HCT116 (cell line): ENCODE measurements around the gene STARD4. TPM values are rescaled to one million over a fixed set of nuclear protein-coding genes. Genes with fewer than 3 reads are reported as not detected.

Source experiments
- ATAC-seq: fragments of 200-7000 bp; cut with Tn5 transposase; 2 replicates; pipeline ENCODE4 v1.9.1; 2020; ENCODE audit warnings: mild to moderate bottlenecking, moderate library complexity
- BruUV-seq: library from RNA; stranded (reverse); fragments of 400-500 nt; replicated peaks from 2 replicates; lab custom pipeline; 2021; lab: Mats Ljungman, UMichigan
- CTCF ChIA-PET: fragments of 300-600 bp; sonication (Branson Sonifier 250); formaldehyde crosslinking; loops from one replicate; lab custom pipeline; 2021; ENCODE audit warnings: antibody characterized with exemption; lab: Charles Lee
- POLR2A ChIA-PET: fragments of 300-600, 350-600 bp; sonication (Branson Sonifier 250); formaldehyde crosslinking; loops from one replicate; lab custom pipeline; 2021; ENCODE audit warnings: antibody characterized with exemption; lab: Charles Lee
- RAD21 ChIA-PET, 2 experiments: fragments of 300-600 bp; sonication (Branson Sonifier 250); formaldehyde crosslinking; loops; one replicate each; lab custom pipeline; 2023; ENCODE audit warnings: low total read pairs in 2 of 2; ENCODE audit not compliant: uncharacterized antibody in 2 of 2, unreplicated experiment in 2 of 2, low non-redundant PET in 1 of 2; lab: Charles Lee
- DNase-seq: peaks from one replicate; pipeline ENCODE4 v3.0.0-alpha.2; 2010; ENCODE audit warnings: low read depth, low spot score
- H2AFZ ChIP-seq: fragments of 200-600 bp; shearing (Covaris generic), sonication (generic); 2 replicates; pipeline ENCODE4 v1.6.1; 2017; ENCODE audit warnings: low read depth, mixed run types, mixed read lengths, antibody characterized with exemption, low read length; ENCODE audit not compliant: poor library complexity, severe bottlenecking
- H3K27ac ChIP-seq: 2 replicates; pipeline ENCODE4 v1.5.1; 2012; ENCODE audit warnings: low read depth, low read length
- H3K27me3 ChIP-seq: fragments of 200-600 bp; sonication (generic); 2 replicates; pipeline ENCODE4 v1.6.1; 2016; ENCODE audit warnings: mixed run types, low read length, mixed read lengths; ENCODE audit not compliant: insufficient read depth
- H3K36me3 ChIP-seq, 2 experiments: fragments of 200-500 bp in 1 of 2; fragments of 200-600 bp in 1 of 2; sonication (Bioruptor generic) in 1 of 2; sonication (generic) in 1 of 2; 2 replicates each; pipeline versions ENCODE4 v1.5.1 to v1.6.1; 2014 to 2016; ENCODE audit warnings: low read length in 2 of 2, inconsistent platforms in 1 of 2, mixed read lengths in 1 of 2, mixed run types in 1 of 2; ENCODE audit not compliant: insufficient read depth in 2 of 2, control insufficient read depth in 1 of 2
- H3K4me1 ChIP-seq, 2 experiments: fragments of 200-600 bp in 1 of 2; sonication (generic) in 1 of 2; 2 replicates each; pipeline versions ENCODE4 v1.5.1 to v1.6.1; 2012 to 2017; ENCODE audit warnings: low read length in 2 of 2, inconsistent platforms in 1 of 2, mild to moderate bottlenecking in 1 of 2, mixed read lengths in 1 of 2, mixed run types in 1 of 2, moderate library complexity in 1 of 2; ENCODE audit not compliant: insufficient read depth in 2 of 2, control insufficient read depth in 1 of 2
- H3K4me2 ChIP-seq: fragments of 200-600 bp; sonication (generic); 2 replicates; pipeline ENCODE4 v1.6.1; 2017; ENCODE audit warnings: mixed run types, low read length, mixed read lengths
- H3K4me3 ChIP-seq, 2 experiments: fragments of 200-600 bp in 1 of 2; sonication (generic) in 1 of 2; replicated peaks in 1 of 2; 2 replicates each; pipeline ENCODE4 v1.5.1; 2011 to 2016; ENCODE audit warnings: low read length in 2 of 2, control low read depth in 1 of 2, low read depth in 1 of 2, mild to moderate bottlenecking in 1 of 2, mixed read lengths in 1 of 2, mixed run types in 1 of 2
- H3K79me2 ChIP-seq: fragments of 200-600 bp; sonication (generic); 2 replicates; pipeline ENCODE4 v1.6.1; 2017; ENCODE audit warnings: mild to moderate bottlenecking, mixed run types, low read length, moderate library complexity, mixed read lengths; ENCODE audit not compliant: insufficient read depth
- H3K9ac ChIP-seq: fragments of 200-600 bp; sonication (generic); 2 replicates; pipeline ENCODE4 v1.6.1; 2016; ENCODE audit warnings: low read length, mixed read lengths
- H3K9me2 ChIP-seq: fragments of 200-600 bp; sonication (generic), shearing (Covaris generic); 2 replicates; pipeline ENCODE4 v1.6.1; 2017; ENCODE audit warnings: mixed run types, mild to moderate bottlenecking, moderate library complexity; ENCODE audit not compliant: insufficient read depth
- H3K9me3 ChIP-seq, 2 experiments: fragments of 200-500 bp in 1 of 2; fragments of 200-600 bp in 1 of 2; sonication (Bioruptor generic) in 1 of 2; sonication (generic) in 1 of 2; 2 replicates each; pipeline ENCODE4 v1.6.1; 2014 to 2017; ENCODE audit warnings: low read length in 2 of 2, mixed read lengths in 2 of 2, inconsistent platforms in 1 of 2, low read depth in 1 of 2, mild to moderate bottlenecking in 1 of 2, mixed run types in 1 of 2, moderate library complexity in 1 of 2; ENCODE audit not compliant: control insufficient read depth in 1 of 2, insufficient read depth in 1 of 2
- H4K20me1 ChIP-seq: fragments of 200-600 bp; sonication (generic), shearing (Covaris generic); 2 replicates; pipeline ENCODE4 v1.6.1; 2017; ENCODE audit warnings: mixed run types, mild to moderate bottlenecking, moderate library complexity; ENCODE audit not compliant: insufficient read depth
- ATF3 ChIP-seq: IDR thresholded peaks from 2 replicates; pipeline ENCODE4 v1.6.1; 2012
- CBX3 ChIP-seq: IDR thresholded peaks from 2 replicates; pipeline ENCODE4 v1.6.1; 2012; ENCODE audit warnings: low read depth
- CEBPB ChIP-seq: IDR thresholded peaks from 2 replicates; pipeline ENCODE4 v1.6.1; 2012; ENCODE audit warnings: low read depth
- CTCF ChIP-seq, 3 experiments: fragments of 200-600 bp in 1 of 3; sonication (generic) in 1 of 3; IDR thresholded peaks in 2 of 3; conservative IDR thresholded peaks in 1 of 3; 2 replicates each; pipeline ENCODE4 v1.5.1; 2012 to 2017; ENCODE audit warnings: low read depth in 2 of 3, low read length in 2 of 3, antibody characterized with exemption in 1 of 3, borderline replicate concordance in 1 of 3, control low read depth in 1 of 3, mild to moderate bottlenecking in 1 of 3, mixed read lengths in 1 of 3, mixed run types in 1 of 3, moderate library complexity in 1 of 3; ENCODE audit not compliant: insufficient read depth in 1 of 3
- ELF1 ChIP-seq: IDR thresholded peaks from 2 replicates; pipeline ENCODE4 v1.6.1; 2012; ENCODE audit warnings: low read depth, borderline replicate concordance
- EZH2 ChIP-seq: fragments of 200-600 bp; sonication (generic); IDR thresholded peaks from 2 replicates; pipeline ENCODE4 v1.6.1; 2017; ENCODE audit warnings: antibody characterized with exemption, mixed run types
- EZH2phosphoT487 ChIP-seq: fragments of 200-600 bp; IDR thresholded peaks from 2 replicates; pipeline ENCODE4 v1.6.1; 2018; ENCODE audit warnings: antibody characterized with exemption, borderline replicate concordance
- FOSL1 ChIP-seq: IDR thresholded peaks from 2 replicates; pipeline ENCODE4 v1.6.1; 2012; ENCODE audit warnings: low read depth
- MAX ChIP-seq: IDR thresholded peaks from 2 replicates; pipeline ENCODE4 v1.6.1; 2012
- POLR2A ChIP-seq: IDR thresholded peaks from 2 replicates; pipeline ENCODE4 v1.7.0; 2011; ENCODE audit warnings: borderline replicate concordance; ENCODE audit not compliant: insufficient read depth, insufficient read length; ENCODE audit errors: extremely low read depth
- RAD21 ChIP-seq: IDR thresholded peaks from 2 replicates; pipeline ENCODE4 v1.6.1; 2012; ENCODE audit warnings: low read depth, mild to moderate bottlenecking
- REST ChIP-seq: IDR thresholded peaks from 2 replicates; pipeline ENCODE4 v1.6.1; 2012; ENCODE audit warnings: low read depth
- SIN3A ChIP-seq: IDR thresholded peaks from 2 replicates; pipeline ENCODE4 v1.6.1; 2012; ENCODE audit warnings: low read depth
- SRF ChIP-seq: IDR thresholded peaks from 2 replicates; pipeline ENCODE4 v1.6.1; 2012; ENCODE audit warnings: low read depth
- TCF7L2 ChIP-seq: IDR thresholded peaks from 2 replicates; pipeline ENCODE4 v1.7.0; 2011; ENCODE audit warnings: borderline replicate concordance, inconsistent platforms; ENCODE audit not compliant: insufficient read depth, insufficient read length; ENCODE audit errors: extremely low read depth
- YY1 ChIP-seq: IDR thresholded peaks from 2 replicates; pipeline ENCODE4 v1.6.1; 2011; ENCODE audit warnings: low read length, low read depth, moderate library complexity, mild to moderate bottlenecking; ENCODE audit not compliant: insufficient replicate concordance; ENCODE audit errors: extremely low read depth
- ZBTB33 ChIP-seq: IDR thresholded peaks from 2 replicates; pipeline ENCODE4 v1.6.1; 2011; ENCODE audit warnings: mild to moderate bottlenecking, low read length, moderate library complexity; ENCODE audit not compliant: insufficient replicate concordance; ENCODE audit errors: extremely low read depth
- ZFX ChIP-seq: fragments of 450-650 bp; IDR thresholded peaks from 2 replicates; pipeline ENCODE4 v1.6.1; 2017
- ZNF274 ChIP-seq: fragments of 200-500 bp; sonication (Bioruptor generic); IDR thresholded peaks from 2 replicates; pipeline ENCODE4 v1.6.1; 2014; ENCODE audit warnings: mild to moderate bottlenecking, low read depth, low read length, inconsistent platforms
- intact Hi-C: fragments of 100-400 bp; cut with micrococcal nuclease; formaldehyde crosslinking; loops from 2 replicates; pipeline ENCODE4 v1.10.0; 2022
- total RNA-seq: library from RNA; stranded (reverse); gene quantifications from one replicate; pipeline ENCODE4 v1.2.1, GENCODE V29; 2021; ENCODE audit not compliant: unreplicated experiment

The STARD4 gene
- total RNA-seq, 1 experiment from 2014 or later: 44.3 TPM

- Histone ChIP-seq H3K4me2 (no peak overlapping the region), H3K79me2 (no peaks in the 10 kb centered on the region), H3K9me2 (no peaks in the 10 kb centered on the region), H3K4me3 (no peak overlapping the region), H3K4me1 (no peaks in the 10 kb centered on the region), H3K27ac (no peak overlapping the region), H3K27me3 (no peaks in the 10 kb centered on the region), H3K9me3 (no peaks in the 10 kb centered on the region), H3K9ac (no peak overlapping the region), H2AFZ (no peak overlapping the region), H4K20me1 (no peaks in the 10 kb centered on the region), H3K36me3 (no peaks in the 10 kb centered on the region)
- DNase-seq (no peak), ATAC-seq (no peak)
- no TSS peak for BruUV-seq
- POLR2A ChIA-PET: no interaction called here
- CTCF ChIA-PET: no interaction called here
- RAD21 ChIA-PET: no interaction called here
- TF ChIP-seq ATF3 (no peak), ZNF274 (no peak), TCF7L2 (no peak), REST (no peak), CTCF (IDR thresholded peaks at IDR 0.05 in 2 of 3, conservative IDR thresholded peaks at IDR 0.05 in 1 of 3; ENCODE audit: borderline replicate concordance in 1 of 3, insufficient read depth in 1 of 3, low read depth in 2 of 3, low read length in 2 of 3) (no peak), EZH2 (no peak), MAX (no peak), SRF (no peak), POLR2A (no peak), CBX3 (no peak), FOSL1 (no peak), YY1 (no peak), RAD21 (no peak), ZBTB33 (no peak), CEBPB (no peak), ELF1 (no peak), SIN3A (no peak), ZFX (no peak), EZH2phosphoT487 (no peak)
- intact Hi-C loops: no loop called here
Observed at GRCh38 chr5:111480346-111480745, 32.0 kb downstream of the STARD4 start.
